Liver (tissue), 9 donors: ENCODE data around the gene UNKL. TPM values are rescaled to one million over a fixed set of nuclear protein-coding genes. Genes with fewer than 3 reads are reported as not detected.

Experiments used
- DNase-seq: peaks from one replicate; pipeline ENCODE4 v3.0.0-alpha.2; 2017; ENCODE audit warnings: low spot score
- H3K27ac ChIP-seq, 2 donors: one replicate each; pipeline ENCODE4 v1.7.0; 2013; ENCODE audit warnings: inconsistent platforms in 2 of 2, low read length in 2 of 2, control low read depth in 1 of 2, low read depth in 1 of 2, mild to moderate bottlenecking in 1 of 2
- H3K27me3 ChIP-seq, 4 donors: one replicate each; pipeline versions ENCODE4 v1.6.1 to v1.7.0; 2013; ENCODE audit warnings: low read length in 3 of 4, inconsistent platforms in 1 of 4, mild to moderate bottlenecking in 1 of 4, moderate library complexity in 1 of 4; ENCODE audit not compliant: control insufficient read depth in 4 of 4, insufficient read depth in 4 of 4
- H3K36me3 ChIP-seq, 4 donors: one replicate each; pipeline versions ENCODE4 v1.6.1 to v1.7.0; 2013; ENCODE audit warnings: low read length in 3 of 4, mild to moderate bottlenecking in 3 of 4, low read depth in 1 of 4, moderate library complexity in 1 of 4; ENCODE audit not compliant: control insufficient read depth in 4 of 4, insufficient read depth in 3 of 4
- H3K4me1 ChIP-seq, 4 donors: one replicate each; pipeline versions ENCODE4 v1.6.1 to v1.7.0; 2013; ENCODE audit warnings: low read length in 3 of 4, mild to moderate bottlenecking in 3 of 4, moderate library complexity in 1 of 4; ENCODE audit not compliant: control insufficient read depth in 4 of 4, insufficient read depth in 4 of 4
- H3K4me3 ChIP-seq, 3 donors: one replicate each; pipeline versions ENCODE4 v1.6.1 to v1.7.0; 2013; ENCODE audit warnings: low read length in 3 of 3, control low read depth in 1 of 3, low read depth in 1 of 3, mild to moderate bottlenecking in 1 of 3
- H3K9ac ChIP-seq, 2 donors: one replicate each; pipeline ENCODE4 v1.7.0; 2013; ENCODE audit warnings: low read length in 2 of 2, mild to moderate bottlenecking in 2 of 2, moderate library complexity in 2 of 2, control low read depth in 1 of 2, low read depth in 1 of 2
- H3K9me3 ChIP-seq, 4 donors: one replicate each; pipeline versions ENCODE4 v1.6.1 to v1.7.0; 2013; ENCODE audit warnings: low read length in 3 of 4; ENCODE audit not compliant: control insufficient read depth in 4 of 4
- EGR1 ChIP-seq, 2 donors: IDR thresholded peaks; 2 replicates each; pipeline ENCODE4 v1.6.1; 2016 to 2018; ENCODE audit warnings: antibody characterized with exemption in 2 of 2, low read depth in 2 of 2
- FOXA1 ChIP-seq: IDR thresholded peaks from 2 replicates; pipeline ENCODE4 v1.6.1; 2016; ENCODE audit warnings: antibody characterized with exemption
- FOXA2 ChIP-seq: IDR thresholded peaks from 2 replicates; pipeline ENCODE4 v1.6.1; 2016; ENCODE audit warnings: antibody characterized with exemption
- GABPA ChIP-seq, 2 donors: IDR thresholded peaks in 1 of 2; conservative IDR thresholded peaks in 1 of 2; 2 replicates each; pipeline ENCODE4 v1.6.1; 2016; ENCODE audit warnings: antibody characterized with exemption in 2 of 2, mild to moderate bottlenecking in 1 of 2, moderate library complexity in 1 of 2
- HNF4A ChIP-seq, 2 donors: conservative IDR thresholded peaks; 2 replicates each; pipeline ENCODE4 v1.6.1; 2016; ENCODE audit warnings: antibody characterized with exemption in 2 of 2, mild to moderate bottlenecking in 2 of 2
- HNF4G ChIP-seq: IDR thresholded peaks from 2 replicates; pipeline ENCODE4 v1.6.1; 2016; ENCODE audit warnings: antibody characterized with exemption
- JUND ChIP-seq, 2 donors: IDR thresholded peaks; 2 replicates each; pipeline ENCODE4 v1.6.1; 2016; ENCODE audit warnings: antibody characterized with exemption in 2 of 2
- NR2F2 ChIP-seq: IDR thresholded peaks from 2 replicates; pipeline ENCODE4 v1.6.1; 2016; ENCODE audit warnings: antibody characterized with exemption
- RAD21 ChIP-seq, 2 donors: IDR thresholded peaks; 2 replicates each; pipeline ENCODE4 v1.6.1; 2016; ENCODE audit warnings: antibody characterized with exemption in 2 of 2, mild to moderate bottlenecking in 2 of 2
- REST ChIP-seq: IDR thresholded peaks from 2 replicates; pipeline ENCODE4 v1.6.1; 2016; ENCODE audit warnings: antibody characterized with exemption, mild to moderate bottlenecking
- RXRA ChIP-seq, 2 donors: IDR thresholded peaks; 2 replicates each; pipeline ENCODE4 v1.6.1; 2017 to 2018; ENCODE audit warnings: antibody characterized with exemption in 2 of 2, mild to moderate bottlenecking in 1 of 2
- SP1 ChIP-seq: IDR thresholded peaks from 2 replicates; pipeline ENCODE4 v1.6.1; 2018; ENCODE audit warnings: antibody characterized with exemption, mild to moderate bottlenecking
- TAF1 ChIP-seq: conservative IDR thresholded peaks from 2 replicates; pipeline ENCODE4 v1.6.1; 2016; ENCODE audit warnings: antibody characterized with exemption, mild to moderate bottlenecking
- WGBS: extraction: QIAGEN DNeasy Blood & Tissue Kit; methylation state at CpG from one replicate; pipeline ENCODE4 v1.1.7; 2013; 5-methylcytosine and 5-hydroxymethylcytosine counted together
- polyA plus RNA-seq, 2 donors: library from polyadenylated mRNA; stranded (reverse) in 1 of 2; unstranded in 1 of 2; fragments of 200-250 nt in 1 of 2; fragments of >200 nt in 1 of 2; fragmentation: Nextera tagmentation in 1 of 2; extraction: Ambion mirVana in 1 of 2; gene quantifications; one replicate each; pipeline versions ENCODE4 v1.2.1 to v1.2.3, GENCODE V29; 2013 to 2015
- total RNA-seq, 2 donors: library from RNA; depleted of rRNA; stranded (reverse); fragments of >200 nt; gene quantifications; one replicate each; pipeline ENCODE4 v1.2.3, GENCODE V29; 2014
- TF ChIP-seq, protein P1 (sequence below): IDR thresholded peaks from 2 replicates; pipeline ENCODE4 v1.6.1; 2016; ENCODE audit warnings: antibody characterized with exemption
- TF ChIP-seq, protein P2 (sequence below): fragments of 150-350 bp; IDR thresholded peaks from 2 replicates; pipeline ENCODE4 v1.5.1; 2017; ENCODE audit warnings: improper control_type of control experiment, low read depth, low read length; ENCODE audit not compliant: missing input control
- TF ChIP-seq, protein P3 (sequence below): IDR thresholded peaks from 2 replicates; pipeline ENCODE4 v1.6.1; 2016; ENCODE audit warnings: antibody characterized with exemption
- donor health status: healthy.
- donor health status: healthy.
- donor health status: healthy.
- donor health status: healthy.
- donor health status: healthy.

The UNKL gene
- total and polyA plus RNA-seq, 4 donors, result 3.5 to 14.7 (median 6.6) TPM

GRCh38 chr16:1398826-1399581, 15.5 kb downstream of the UNKL start:
- no peak overlapping the region for H3K9ac ChIP-seq
- H3K27me3 ChIP-seq, result no peaks in the 10 kb centered on the region
- DNase-seq, result no peak
- TF ChIP-seq JUND (IDR thresholded peaks at IDR 0.05) (no peak), SP1 (no peak), HNF4G (no peak), NR2F2 (no peak), EGR1 (IDR thresholded peaks at IDR 0.05; ENCODE audit: low read depth in 2 of 2) (no peak), RAD21 (IDR thresholded peaks at IDR 0.05) (no peak), FOXA2 (no peak), RXRA (IDR thresholded peaks at IDR 0.05) (no peak), HNF4A (conservative IDR thresholded peaks at IDR 0.05) (no peak), GABPA (IDR thresholded peaks at IDR 0.05 in 1 of 2, conservative IDR thresholded peaks at IDR 0.05 in 1 of 2) (no peak), REST (no peak), FOXA1 (no peak), TAF1 (no peak)
- TF ChIP-seq, protein P1, sequence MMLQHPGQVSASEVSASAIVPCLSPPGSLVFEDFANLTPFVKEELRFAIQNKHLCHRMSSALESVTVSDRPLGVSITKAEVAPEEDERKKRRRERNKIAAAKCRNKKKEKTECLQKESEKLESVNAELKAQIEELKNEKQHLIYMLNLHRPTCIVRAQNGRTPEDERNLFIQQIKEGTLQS, result no peak
- TF ChIP-seq, protein P2, sequence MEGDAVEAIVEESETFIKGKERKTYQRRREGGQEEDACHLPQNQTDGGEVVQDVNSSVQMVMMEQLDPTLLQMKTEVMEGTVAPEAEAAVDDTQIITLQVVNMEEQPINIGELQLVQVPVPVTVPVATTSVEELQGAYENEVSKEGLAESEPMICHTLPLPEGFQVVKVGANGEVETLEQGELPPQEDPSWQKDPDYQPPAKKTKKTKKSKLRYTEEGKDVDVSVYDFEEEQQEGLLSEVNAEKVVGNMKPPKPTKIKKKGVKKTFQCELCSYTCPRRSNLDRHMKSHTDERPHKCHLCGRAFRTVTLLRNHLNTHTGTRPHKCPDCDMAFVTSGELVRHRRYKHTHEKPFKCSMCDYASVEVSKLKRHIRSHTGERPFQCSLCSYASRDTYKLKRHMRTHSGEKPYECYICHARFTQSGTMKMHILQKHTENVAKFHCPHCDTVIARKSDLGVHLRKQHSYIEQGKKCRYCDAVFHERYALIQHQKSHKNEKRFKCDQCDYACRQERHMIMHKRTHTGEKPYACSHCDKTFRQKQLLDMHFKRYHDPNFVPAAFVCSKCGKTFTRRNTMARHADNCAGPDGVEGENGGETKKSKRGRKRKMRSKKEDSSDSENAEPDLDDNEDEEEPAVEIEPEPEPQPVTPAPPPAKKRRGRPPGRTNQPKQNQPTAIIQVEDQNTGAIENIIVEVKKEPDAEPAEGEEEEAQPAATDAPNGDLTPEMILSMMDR, result no peak
- TF ChIP-seq, protein P3, sequence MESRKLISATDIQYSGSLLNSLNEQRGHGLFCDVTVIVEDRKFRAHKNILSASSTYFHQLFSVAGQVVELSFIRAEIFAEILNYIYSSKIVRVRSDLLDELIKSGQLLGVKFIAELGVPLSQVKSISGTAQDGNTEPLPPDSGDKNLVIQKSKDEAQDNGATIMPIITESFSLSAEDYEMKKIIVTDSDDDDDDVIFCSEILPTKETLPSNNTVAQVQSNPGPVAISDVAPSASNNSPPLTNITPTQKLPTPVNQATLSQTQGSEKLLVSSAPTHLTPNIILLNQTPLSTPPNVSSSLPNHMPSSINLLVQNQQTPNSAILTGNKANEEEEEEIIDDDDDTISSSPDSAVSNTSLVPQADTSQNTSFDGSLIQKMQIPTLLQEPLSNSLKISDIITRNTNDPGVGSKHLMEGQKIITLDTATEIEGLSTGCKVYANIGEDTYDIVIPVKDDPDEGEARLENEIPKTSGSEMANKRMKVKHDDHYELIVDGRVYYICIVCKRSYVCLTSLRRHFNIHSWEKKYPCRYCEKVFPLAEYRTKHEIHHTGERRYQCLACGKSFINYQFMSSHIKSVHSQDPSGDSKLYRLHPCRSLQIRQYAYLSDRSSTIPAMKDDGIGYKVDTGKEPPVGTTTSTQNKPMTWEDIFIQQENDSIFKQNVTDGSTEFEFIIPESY, result no peak
- H3K9me3 ChIP-seq, result no peaks in the 10 kb centered on the region
- WGBS, result 96% methylated on average over 38 of the region's 38 CpGs
- no peak overlapping the region for H3K27ac ChIP-seq
- H3K36me3 ChIP-seq, result peaks cover 10 to 52% (median 15%) of the 10 kb centered on the region in 4 donors
- no peaks in the 10 kb centered on the region for H3K4me1 ChIP-seq
- H3K4me3 ChIP-seq, result no peak overlapping the region

DNA sequence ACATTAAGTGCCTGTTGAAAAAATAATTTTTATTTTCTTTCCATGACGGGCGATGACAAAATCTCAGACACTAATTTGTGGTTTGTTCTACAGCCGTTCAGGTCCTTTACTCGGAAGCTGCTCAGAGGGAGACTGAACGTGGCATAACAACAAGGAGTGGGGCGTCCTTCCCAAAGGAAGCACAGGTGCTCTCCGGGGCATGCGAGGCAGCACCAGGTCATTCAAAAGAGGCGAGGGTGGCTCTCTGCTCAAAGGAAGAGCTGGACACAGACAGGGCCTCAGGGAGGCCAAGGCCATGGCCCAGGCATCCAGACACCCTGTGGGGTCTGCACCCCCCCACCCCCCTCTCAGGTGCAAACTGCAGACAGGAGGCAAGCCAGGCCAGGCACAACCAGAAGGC, 16.2 kb downstream of the UNKL start:
- no peak for DNase-seq
- Histone ChIP-seq H3K4me1 (no peaks in the 10 kb centered on the region), H3K9me3 (no peaks in the 10 kb centered on the region), H3K27me3 (no peaks in the 10 kb centered on the region), H3K9ac (no peak overlapping the region), H3K4me3 (no peak overlapping the region), H3K27ac (no peak overlapping the region), H3K36me3 (peaks cover 11 to 53% (median 17%) of the 10 kb centered on the region in 4 donors)
- no peak for TF ChIP-seq GABPA (IDR thresholded peaks at IDR 0.05 in 1 of 2, conservative IDR thresholded peaks at IDR 0.05 in 1 of 2)
- TF ChIP-seq REST, result no peak
- no peak for TF ChIP-seq HNF4A (conservative IDR thresholded peaks at IDR 0.05)
- TF ChIP-seq RAD21 (IDR thresholded peaks at IDR 0.05), result no peak
- no peak for TF ChIP-seq SP1
- no peak for TF ChIP-seq HNF4G
- TF ChIP-seq RXRA (IDR thresholded peaks at IDR 0.05), result no peak
- TF ChIP-seq TAF1, result no peak
- 96% methylated on average over 9 of the region's 9 CpGs for WGBS
